K562 (cell line): ENCODE data around the gene DENND2A. TPM values are rescaled to one million over a fixed set of nuclear protein-coding genes. Genes with fewer than 3 reads are reported as not detected.

Experiments
- ATAC-seq: fragments of 200-7000 bp; cut with Tn5 transposase; 3 replicates; pipeline ENCODE4 v1.9.1; 2020; ENCODE audit warnings: moderate library complexity
- BruUV-seq: library from RNA; stranded (reverse); fragments of 400-500 nt; replicated peaks from 2 replicates; lab custom pipeline; 2021; lab: Mats Ljungman, UMichigan
- CTCF ChIA-PET: fragments of 300-600 bp; formaldehyde crosslinking; extraction: SDS; loops from one replicate; lab custom pipeline; 2021; ENCODE audit warnings: low intra/inter-chr PET ratio; lab: Yijun Ruan, JAX
- POLR2A ChIA-PET: fragments of 300-600, 350-650 bp; sonication (Branson Sonifier 250); formaldehyde crosslinking; extraction: SDS; loops from one replicate; lab custom pipeline; 2021; ENCODE audit warnings: antibody characterized with exemption, inconsistent platforms; lab: Yijun Ruan, JAX
- DNase-seq, 4 experiments: peaks; one replicate each; pipeline versions ENCODE4 v3.0.0 to v3.0.0-alpha.2; 2011 to 2018; ENCODE audit warnings: low spot score in 3 of 4, mixed read lengths in 3 of 4; ENCODE audit errors: extremely low read depth in 1 of 4
- FAIRE-seq: peaks from 2 replicates; lab custom pipeline; 2011; peaks lifted over from hg19 to GRCh38; lab: Jason Lieb, UNC
- H2AFZ ChIP-seq: 2 replicates; pipeline ENCODE4 v1.6.0; 2011; ENCODE audit warnings: low read depth, low read length, control low read depth, inconsistent platforms
- H3K27ac ChIP-seq: fragments of 200-600 bp; 3 replicates; pipeline ENCODE4 v1.8.0; 2011; ENCODE audit warnings: low read depth, mild to moderate bottlenecking, control low read depth, inconsistent platforms, low read length, moderate library complexity, mixed read lengths; ENCODE audit errors: extremely low read depth
- H3K27me3 ChIP-seq, 2 experiments: fragments of 300-600 bp in 1 of 2; 2 replicates in 1 of 2; 3 replicates in 1 of 2; pipeline versions ENCODE4 v1.6.0 to v1.8.0; 2011; ENCODE audit warnings: inconsistent platforms in 2 of 2, low read length in 2 of 2, mild to moderate bottlenecking in 1 of 2, mixed read lengths in 1 of 2, moderate library complexity in 1 of 2; ENCODE audit not compliant: control insufficient read depth in 2 of 2, insufficient read depth in 2 of 2
- H3K36me3 ChIP-seq: fragments of 300-600 bp; 3 replicates; pipeline ENCODE4 v1.8.0; 2011; ENCODE audit warnings: mild to moderate bottlenecking, low read length, inconsistent platforms; ENCODE audit not compliant: control insufficient read depth, insufficient read depth
- H3K4me1 ChIP-seq, 2 experiments: fragments of 200-600 bp in 1 of 2; replicated peaks in 1 of 2; 2 replicates in 1 of 2; 3 replicates in 1 of 2; pipeline versions ENCODE4 v1.5.1 to v1.8.0; 2011; ENCODE audit warnings: inconsistent platforms in 2 of 2, low read length in 2 of 2, mild to moderate bottlenecking in 1 of 2, mixed read lengths in 1 of 2, moderate library complexity in 1 of 2; ENCODE audit not compliant: control insufficient read depth in 2 of 2, insufficient read depth in 2 of 2
- H3K4me2 ChIP-seq: 2 replicates; pipeline ENCODE4 v1.6.1; 2011; ENCODE audit warnings: low read length, control low read depth, inconsistent platforms, mixed read lengths; ENCODE audit not compliant: insufficient read depth
- H3K4me3 ChIP-seq: fragments of 200-600 bp; sonication (generic), shearing (Covaris generic); 2 replicates; pipeline ENCODE4 v1.5.1; 2016; ENCODE audit warnings: control low read depth, inconsistent platforms
- H3K79me2 ChIP-seq: fragments of 200-600 bp; 3 replicates; pipeline ENCODE4 v1.8.0; 2011; ENCODE audit warnings: low read length, inconsistent platforms; ENCODE audit not compliant: control insufficient read depth, insufficient read depth
- H3K9ac ChIP-seq, 2 experiments: 2 replicates each; pipeline versions ENCODE4 v1.6.0 to v1.6.1; 2011; ENCODE audit warnings: low read depth in 2 of 2, low read length in 2 of 2, control low read depth in 1 of 2, inconsistent platforms in 1 of 2, mild to moderate bottlenecking in 1 of 2, mixed read lengths in 1 of 2; ENCODE audit not compliant: insufficient read depth in 1 of 2
- H3K9me1 ChIP-seq: one replicate; pipeline ENCODE4 v1.6.0; 2011; ENCODE audit warnings: inconsistent platforms, mild to moderate bottlenecking, low read length, moderate library complexity; ENCODE audit not compliant: control insufficient read depth, insufficient read depth
- H3K9me3 ChIP-seq: replicated peaks from 2 replicates; pipeline ENCODE4 v1.5.1; 2011; ENCODE audit warnings: low read depth, low read length, inconsistent platforms; ENCODE audit not compliant: control insufficient read depth, insufficient read depth
- H4K20me1 ChIP-seq: replicated peaks from 2 replicates; pipeline ENCODE4 v1.6.1; 2011; ENCODE audit warnings: low read length, inconsistent platforms, mixed read lengths; ENCODE audit not compliant: control insufficient read depth, insufficient read depth
- KDM4B ChIP-seq, 2 experiments: fragments of 450-650 bp in 1 of 2; sonication (generic) in 1 of 2; IDR thresholded peaks; 2 replicates each; pipeline ENCODE4 v1.6.1; 2016 to 2017; ENCODE audit warnings: borderline replicate concordance in 2 of 2, antibody characterized with exemption in 1 of 2, low read depth in 1 of 2, mild to moderate bottlenecking in 1 of 2
- RAD21 ChIP-seq, 2 experiments: fragments of 250-450 bp in 1 of 2; fragments of 450-650 bp in 1 of 2; sonication (Bioruptor Pico) in 1 of 2; formaldehyde crosslinking in 1 of 2; IDR thresholded peaks in 1 of 2; conservative IDR thresholded peaks in 1 of 2; 2 replicates each; pipeline versions ENCODE4 v1.4.0 to v1.8.0; 2020 to 2022; ENCODE audit warnings: mild to moderate bottlenecking in 2 of 2, moderate library complexity in 1 of 2
- SRSF1 ChIP-seq: fragments of 200-400 bp; formaldehyde crosslinking; IDR thresholded peaks from 2 replicates; pipeline ENCODE4 v1.6.1; 2017; ENCODE audit warnings: mild to moderate bottlenecking, low read depth, low read length, moderate library complexity
- XRCC5 ChIP-seq: fragments of 200-400 bp; formaldehyde crosslinking; IDR thresholded peaks from 2 replicates; pipeline ENCODE4 v1.6.1; 2017; ENCODE audit warnings: low read depth, mild to moderate bottlenecking, low read length
- YY1 ChIP-seq, 3 experiments: IDR thresholded peaks; 2 replicates each; pipeline ENCODE4 v1.6.1; 2011; ENCODE audit warnings: low read length in 2 of 3, mild to moderate bottlenecking in 2 of 3, moderate library complexity in 2 of 3, borderline replicate concordance in 1 of 3, control low read depth in 1 of 3, low read depth in 1 of 3; ENCODE audit not compliant: insufficient read depth in 3 of 3, insufficient replicate concordance in 2 of 3, control insufficient read depth in 1 of 3, insufficient read length in 1 of 3; ENCODE audit errors: extremely low read depth in 1 of 3
- ZNF146 ChIP-seq: IDR thresholded peaks from one replicate; pipeline ENCODE4 v1.6.1; 2018; ENCODE audit warnings: missing compliant biosample characterization; ENCODE audit not compliant: unreplicated experiment
- ZNF263 ChIP-seq: sonication (generic); formaldehyde crosslinking; IDR thresholded peaks from 2 replicates; pipeline ENCODE4 v1.8.0; 2022; ENCODE audit warnings: mild to moderate bottlenecking, missing genetic modification reagents, borderline replicate concordance
- WGBS: fragments of 100-300 bp; shearing (Covaris generic); methylation state at CpG from one replicate; pipeline ENCODE4 v1.1.6; 2016; ENCODE audit warnings: low coverage, mixed read lengths; ENCODE audit not compliant: insufficient coverage; ENCODE audit errors: missing lambda C conversion rate; 5-methylcytosine and 5-hydroxymethylcytosine counted together
- in situ Hi-C: fragments of 300-500 bp; cut with MboI; formaldehyde crosslinking; loops from 4 replicates; pipeline ENCODE4 v1.15.0; 2018; ENCODE audit warnings: inconsistent platforms, mixed read lengths
- intact Hi-C: fragments of 100-400 bp; cut with micrococcal nuclease; formaldehyde crosslinking; loops from 2 replicates; pipeline ENCODE4 v1.14.2; 2022
- polyA plus RNA-seq, 8 experiments: library from polyadenylated mRNA; depleted of rRNA in 4 of 8; stranded (reverse) in 5 of 8; unstranded in 3 of 8; fragments of >200 nt; fragmentation: Nextera tagmentation in 2 of 8; fragmentation: Illumina TruSeq in 1 of 8; extraction: Ambion mirVana in 2 of 8; extraction: Trizol in 1 of 8; gene quantifications; 2 replicates each; pipeline versions ENCODE4 v1.2.1 to v1.2.3, GENCODE V29; 2011 to 2014; ENCODE audit warnings: inconsistent platforms in 1 of 8, missing spikeins in 1 of 8
- total RNA-seq, 7 experiments: library from RNA; depleted of rRNA in 6 of 7; stranded (reverse); fragments of >200 nt in 6 of 7; fragmentation: Illumina TruSeq in 2 of 7; extraction: Trizol in 2 of 7; gene quantifications; 2 replicates each; pipeline versions ENCODE4 v1.2.1 to v1.2.3, GENCODE V29; 2011 to 2021; ENCODE audit warnings: low replicate concordance in 1 of 7
- TF ChIP-seq, protein P1 (sequence below): IDR thresholded peaks from 2 replicates; pipeline ENCODE4 v1.6.1; 2011; ENCODE audit warnings: borderline replicate concordance, low read depth, mild to moderate bottlenecking, moderate library complexity, low read length; ENCODE audit not compliant: insufficient read depth, poor library complexity, severe bottlenecking
- TF ChIP-seq, protein P2 (sequence below): sonication (generic); formaldehyde crosslinking; IDR thresholded peaks from 2 replicates; pipeline ENCODE4 v1.8.0; 2022; ENCODE audit warnings: missing genetic modification reagents, mild to moderate bottlenecking, borderline replicate concordance
- TF ChIP-seq, protein P3 (sequence below), 3 experiments: IDR thresholded peaks in 2 of 3; conservative IDR thresholded peaks in 1 of 3; 2 replicates each; pipeline ENCODE4 v1.5.1; 2011 to 2012; ENCODE audit warnings: low read length in 3 of 3, mild to moderate bottlenecking in 3 of 3, control low read depth in 2 of 3, improper control_type of control experiment in 1 of 3, inconsistent platforms in 1 of 3, low read depth in 1 of 3, mixed read lengths in 1 of 3, moderate library complexity in 1 of 3; ENCODE audit not compliant: insufficient read depth in 2 of 3
- TF ChIP-seq, protein P4 (sequence below), 2 experiments: IDR thresholded peaks; 2 replicates each; pipeline ENCODE4 v1.6.1; 2011; ENCODE audit warnings: borderline replicate concordance in 1 of 2, control low read depth in 1 of 2, low read depth in 1 of 2, low read length in 1 of 2, mild to moderate bottlenecking in 1 of 2, mixed read lengths in 1 of 2, moderate library complexity in 1 of 2; ENCODE audit not compliant: insufficient read depth in 1 of 2, insufficient read length in 1 of 2, poor library complexity in 1 of 2, severe bottlenecking in 1 of 2; ENCODE audit errors: extremely low read depth in 1 of 2

Gene DENND2A
- total and polyA plus RNA-seq, 9 of the 15 experiments (the other 6 are each of a cell fraction or from before 2014, with no cell fraction given) = not detected

DNA sequence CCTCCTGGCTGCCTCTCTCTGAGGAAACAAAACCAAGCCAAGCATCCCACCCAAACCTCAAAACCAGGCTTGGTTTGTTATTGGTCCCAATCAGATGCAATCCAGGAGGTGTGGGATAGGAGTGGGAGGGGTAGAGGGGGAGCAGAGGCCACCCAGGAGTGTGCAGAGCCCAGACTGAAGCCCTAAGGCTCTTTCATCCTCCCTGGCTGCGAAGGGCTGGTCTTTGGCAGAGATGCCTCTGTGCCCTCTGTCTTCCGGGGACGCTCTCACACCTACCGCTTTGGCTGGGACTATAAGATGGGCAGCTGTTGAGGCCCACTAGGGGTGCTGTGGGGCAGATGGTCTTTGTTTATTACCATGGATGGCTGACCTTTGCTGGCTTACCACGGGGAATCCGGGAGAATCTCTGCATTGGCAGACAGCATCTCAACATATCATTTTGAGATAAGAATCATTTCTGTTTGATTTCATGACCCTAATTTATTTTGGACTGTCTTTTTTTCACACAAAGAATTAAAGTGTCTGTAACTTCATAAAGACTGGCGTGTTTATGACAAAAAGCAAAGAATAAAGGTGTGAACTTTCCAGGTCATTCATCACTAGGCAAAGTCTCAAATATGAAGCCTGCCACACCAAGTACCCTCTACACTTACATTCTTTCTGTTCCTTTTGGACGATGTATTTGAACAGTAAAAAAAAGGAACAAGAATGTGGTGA is 6.5 kb upstream of the DENND2A start:
- H3K4me1 ChIP-seq = no peaks in the 10 kb centered on the region; a peak in 1 of 5 replicates
- BruUV-seq = no TSS peak
- no peak overlapping the region for H3K9ac ChIP-seq
- ChIA-PET CTCF (no interaction called here), POLR2A (interaction anchor here (0.6 to 1.4 kb wide), 3 partner anchors 9 to 984 kb away, joined by 3 to 5 read pairs (median 5); no protein-coding TSS in a partner anchor)
- H3K4me3 ChIP-seq = no peak overlapping the region
- in situ Hi-C loops = loop anchor here (5.0 kb wide), 1 partner anchor 125 kb away; no protein-coding TSS in a partner anchor
- H3K9me1 ChIP-seq = no peaks in the 10 kb centered on the region
- no peaks in the 10 kb centered on the region for H3K9me3 ChIP-seq
- H3K79me2 ChIP-seq = no peaks in the 10 kb centered on the region
- peaks cover 11% of the 10 kb centered on the region; the same call in 1 of the 2 replicates for H4K20me1 ChIP-seq
- FAIRE-seq (peak; percentile 86), DNase-seq (peak; percentile 65 to 78 (median 77)), ATAC-seq (peak; percentile 91)
- H2AFZ ChIP-seq = no peak overlapping the region
- H3K36me3 ChIP-seq = no peaks in the 10 kb centered on the region
- no peak overlapping the region for H3K27ac ChIP-seq
- peaks cover 33 to 82% of the 10 kb centered on the region in 2 experiments for H3K27me3 ChIP-seq
- WGBS = under 1% methylated on average over 8 of the region's 8 CpGs
- intact Hi-C loops = no loop called here
- no peak overlapping the region for H3K4me2 ChIP-seq
- TF ChIP-seq, protein P1, sequence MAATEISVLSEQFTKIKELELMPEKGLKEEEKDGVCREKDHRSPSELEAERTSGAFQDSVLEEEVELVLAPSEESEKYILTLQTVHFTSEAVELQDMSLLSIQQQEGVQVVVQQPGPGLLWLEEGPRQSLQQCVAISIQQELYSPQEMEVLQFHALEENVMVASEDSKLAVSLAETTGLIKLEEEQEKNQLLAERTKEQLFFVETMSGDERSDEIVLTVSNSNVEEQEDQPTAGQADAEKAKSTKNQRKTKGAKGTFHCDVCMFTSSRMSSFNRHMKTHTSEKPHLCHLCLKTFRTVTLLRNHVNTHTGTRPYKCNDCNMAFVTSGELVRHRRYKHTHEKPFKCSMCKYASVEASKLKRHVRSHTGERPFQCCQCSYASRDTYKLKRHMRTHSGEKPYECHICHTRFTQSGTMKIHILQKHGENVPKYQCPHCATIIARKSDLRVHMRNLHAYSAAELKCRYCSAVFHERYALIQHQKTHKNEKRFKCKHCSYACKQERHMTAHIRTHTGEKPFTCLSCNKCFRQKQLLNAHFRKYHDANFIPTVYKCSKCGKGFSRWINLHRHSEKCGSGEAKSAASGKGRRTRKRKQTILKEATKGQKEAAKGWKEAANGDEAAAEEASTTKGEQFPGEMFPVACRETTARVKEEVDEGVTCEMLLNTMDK = peak; percentile 52
- TF ChIP-seq XRCC5 (0 out of 2 replicates have a peak, but pooled peaks have one; percentile 31), SRSF1 (no peak), ZNF263 (CRISPR knock-in tag) (no peak), KDM4B (IDR thresholded peaks at IDR 0.05; ENCODE audit: borderline replicate concordance in 2 of 2, low read depth in 1 of 2) (no peak), YY1 (IDR thresholded peaks at IDR 0.05; ENCODE audit: borderline replicate concordance in 1 of 3, control insufficient read depth in 1 of 3, extremely low read depth in 1 of 3, insufficient read depth in 3 of 3, insufficient read length in 1 of 3, insufficient replicate concordance in 2 of 3, low read depth in 1 of 3, low read length in 2 of 3) (peak in 1 of 3 experiments; percentile 47), RAD21 (CRISPR knock-in tag; conservative IDR thresholded peaks at IDR 0.05 in 1 of 2, IDR thresholded peaks at IDR 0.05 in 1 of 2) (peak in 1 of 2 experiments; percentile 38; a peak in 2 of 4 replicates), ZNF146 (CRISPR knock-in tag) (no peak)
- TF ChIP-seq, protein P2, sequence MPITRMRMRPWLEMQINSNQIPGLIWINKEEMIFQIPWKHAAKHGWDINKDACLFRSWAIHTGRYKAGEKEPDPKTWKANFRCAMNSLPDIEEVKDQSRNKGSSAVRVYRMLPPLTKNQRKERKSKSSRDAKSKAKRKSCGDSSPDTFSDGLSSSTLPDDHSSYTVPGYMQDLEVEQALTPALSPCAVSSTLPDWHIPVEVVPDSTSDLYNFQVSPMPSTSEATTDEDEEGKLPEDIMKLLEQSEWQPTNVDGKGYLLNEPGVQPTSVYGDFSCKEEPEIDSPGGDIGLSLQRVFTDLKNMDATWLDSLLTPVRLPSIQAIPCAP (CRISPR knock-in tag) = no peak
- TF ChIP-seq, protein P3, sequence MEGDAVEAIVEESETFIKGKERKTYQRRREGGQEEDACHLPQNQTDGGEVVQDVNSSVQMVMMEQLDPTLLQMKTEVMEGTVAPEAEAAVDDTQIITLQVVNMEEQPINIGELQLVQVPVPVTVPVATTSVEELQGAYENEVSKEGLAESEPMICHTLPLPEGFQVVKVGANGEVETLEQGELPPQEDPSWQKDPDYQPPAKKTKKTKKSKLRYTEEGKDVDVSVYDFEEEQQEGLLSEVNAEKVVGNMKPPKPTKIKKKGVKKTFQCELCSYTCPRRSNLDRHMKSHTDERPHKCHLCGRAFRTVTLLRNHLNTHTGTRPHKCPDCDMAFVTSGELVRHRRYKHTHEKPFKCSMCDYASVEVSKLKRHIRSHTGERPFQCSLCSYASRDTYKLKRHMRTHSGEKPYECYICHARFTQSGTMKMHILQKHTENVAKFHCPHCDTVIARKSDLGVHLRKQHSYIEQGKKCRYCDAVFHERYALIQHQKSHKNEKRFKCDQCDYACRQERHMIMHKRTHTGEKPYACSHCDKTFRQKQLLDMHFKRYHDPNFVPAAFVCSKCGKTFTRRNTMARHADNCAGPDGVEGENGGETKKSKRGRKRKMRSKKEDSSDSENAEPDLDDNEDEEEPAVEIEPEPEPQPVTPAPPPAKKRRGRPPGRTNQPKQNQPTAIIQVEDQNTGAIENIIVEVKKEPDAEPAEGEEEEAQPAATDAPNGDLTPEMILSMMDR (IDR thresholded peaks at IDR 0.05 in 2 of 3, conservative IDR thresholded peaks at IDR 0.05 in 1 of 3; ENCODE audit: insufficient read depth in 2 of 3, low read depth in 1 of 3, low read length in 3 of 3) = peak; percentile 83 to 91 (median 86)
- TF ChIP-seq, protein P4, sequence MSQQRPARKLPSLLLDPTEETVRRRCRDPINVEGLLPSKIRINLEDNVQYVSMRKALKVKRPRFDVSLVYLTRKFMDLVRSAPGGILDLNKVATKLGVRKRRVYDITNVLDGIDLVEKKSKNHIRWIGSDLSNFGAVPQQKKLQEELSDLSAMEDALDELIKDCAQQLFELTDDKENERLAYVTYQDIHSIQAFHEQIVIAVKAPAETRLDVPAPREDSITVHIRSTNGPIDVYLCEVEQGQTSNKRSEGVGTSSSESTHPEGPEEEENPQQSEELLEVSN (IDR thresholded peaks at IDR 0.05; ENCODE audit: borderline replicate concordance in 1 of 2, extremely low read depth in 1 of 2, insufficient read depth in 1 of 2, insufficient read length in 1 of 2, low read depth in 1 of 2, low read length in 1 of 2, poor library complexity in 1 of 2, severe bottlenecking in 1 of 2) = peak in 1 of 2 experiments; percentile 16
